Smooth muscle cell of the pulmonary artery (primary cell): ENCODE measurements around the gene AQR. TPM values are rescaled to one million over a fixed set of nuclear protein-coding genes. Genes with fewer than 3 reads are reported as not detected.

Experiments used
- total RNA-seq: library from RNA; depleted of rRNA; stranded (reverse); fragments of >200 nt; gene quantifications from 2 replicates; pipeline ENCODE4 v1.2.3, GENCODE V29; 2014

The AQR gene
- total RNA-seq = 19.9 and 22.1 TPM in 2 replicates

GRCh38 chr15:34969340-34970097 lies at the start of gene AQR:
TSS of gene AQR (minus strand) at chr15:34969742. CDS start at chr15:34969613, 129 bp downstream.

GRCh38 chr15:34988027-34988902 lies 18.7 kb upstream of the AQR start, which contains the start of gene ZNF770:
TSS of gene ZNF770 (minus strand) at chr15:34988287. CDS start at chr15:34983434, 4,853 bp downstream.

Other genes with a start within 250 kb of the AQR start
- gene GJD2, start 214.7 kb downstream of the AQR start, total RNA-seq = not detected in 2 replicates
- gene ACTC1, start 174.2 kb downstream of the AQR start, total RNA-seq = 0.23 TPM in 1 of 2 replicates, not detected in the other
- gene ZNF770, start 18.5 kb upstream of the AQR start, total RNA-seq = 40.1 and 45.1 TPM in 2 replicates
- gene NANOGP8, start 115.6 kb upstream of the AQR start, total RNA-seq = not detected in 2 replicates